Naive thymus-derived CD4-positive, alpha-beta T cell (primary cell): ENCODE measurements around the gene MYO1F. TPM values are rescaled to one million over a fixed set of nuclear protein-coding genes. Genes with fewer than 3 reads are reported as not detected.

Experiments used
- ATAC-seq: fragments of 150-1000 bp; cut with Tn5 transposase; 2 replicates; pipeline ENCODE4 v1.10.0; 2021; ENCODE audit warnings: mild to moderate bottlenecking, moderate library complexity
- CTCF ChIA-PET: fragments of 350-600 bp; sonication (Branson Sonifier 250); formaldehyde crosslinking; loops from one replicate; lab custom pipeline; 2021; ENCODE audit warnings: antibody characterized with exemption; lab: Charles Lee
- POLR2A ChIA-PET: fragments of 350-600 bp; sonication (Branson Sonifier 250); formaldehyde crosslinking; loops from one replicate; lab custom pipeline; 2021; ENCODE audit warnings: antibody characterized with exemption, inconsistent platforms; lab: Charles Lee
- DNase-seq, 9 donors: peaks; one replicate each; pipeline versions ENCODE4 v3.0.0 to v3.0.0-alpha.2; 2020 to 2022; ENCODE audit warnings: mixed read lengths in 1 of 9
- H3K27ac ChIP-seq: one replicate; pipeline ENCODE4 v1.7.0; 2013; ENCODE audit warnings: mild to moderate bottlenecking, low read depth, low read length, moderate library complexity
- H3K27me3 ChIP-seq, 2 donors: one replicate each; pipeline ENCODE4 v1.7.0; 2013; ENCODE audit warnings: low read length in 2 of 2, mild to moderate bottlenecking in 2 of 2, moderate library complexity in 2 of 2; ENCODE audit not compliant: control insufficient read depth in 2 of 2, insufficient read depth in 2 of 2
- H3K36me3 ChIP-seq, 3 experiments: 1 replicate in 2 of 3; 2 replicates in 1 of 3; pipeline ENCODE4 v1.7.0; 2013; ENCODE audit warnings: low read length in 3 of 3, mild to moderate bottlenecking in 3 of 3, moderate library complexity in 1 of 3; ENCODE audit not compliant: insufficient read depth in 3 of 3, control insufficient read depth in 2 of 3
- H3K4me1 ChIP-seq, 2 donors: one replicate each; pipeline ENCODE4 v1.7.0; 2013; ENCODE audit warnings: low read length in 2 of 2, mild to moderate bottlenecking in 2 of 2, moderate library complexity in 1 of 2; ENCODE audit not compliant: control insufficient read depth in 2 of 2, insufficient read depth in 2 of 2
- H3K4me3 ChIP-seq: 2 replicates; pipeline ENCODE4 v1.7.0; 2013; ENCODE audit warnings: mild to moderate bottlenecking, low read length
- H3K9me3 ChIP-seq, 3 experiments: 1 replicate in 2 of 3; 2 replicates in 1 of 3; pipeline ENCODE4 v1.7.0; 2013; ENCODE audit warnings: low read length in 3 of 3; ENCODE audit not compliant: control insufficient read depth in 2 of 3
- H3K27ac Mint-ChIP-seq, 9 donors: one replicate each; pipeline ENCODE4 v1.8.0; 2020 to 2022; ENCODE audit warnings: mixed read lengths in 9 of 9, mild to moderate bottlenecking in 8 of 9, moderate library complexity in 5 of 9, inconsistent platforms in 2 of 9
- H3K27me3 Mint-ChIP-seq, 5 donors: one replicate each; pipeline ENCODE4 v1.8.0; 2021 to 2022; ENCODE audit warnings: mixed read lengths in 5 of 5, mild to moderate bottlenecking in 1 of 5
- H3K36me3 Mint-ChIP-seq, 5 donors: one replicate each; pipeline ENCODE4 v1.8.0; 2020 to 2022; ENCODE audit warnings: mixed read lengths in 5 of 5, mild to moderate bottlenecking in 3 of 5, inconsistent platforms in 1 of 5
- H3K4me1 Mint-ChIP-seq, 7 donors: one replicate each; pipeline ENCODE4 v1.8.0; 2020 to 2022; ENCODE audit warnings: mixed read lengths in 7 of 7, mild to moderate bottlenecking in 3 of 7, inconsistent platforms in 1 of 7
- H3K4me3 Mint-ChIP-seq, 10 donors: one replicate each; pipeline ENCODE4 v1.8.0; 2020 to 2022; ENCODE audit warnings: mild to moderate bottlenecking in 10 of 10, mixed read lengths in 10 of 10, moderate library complexity in 6 of 10, inconsistent platforms in 2 of 10
- H3K9me3 Mint-ChIP-seq, 11 donors: one replicate each; pipeline ENCODE4 v1.8.0; 2020 to 2022; ENCODE audit warnings: mixed read lengths in 11 of 11, mild to moderate bottlenecking in 4 of 11, inconsistent platforms in 1 of 11, moderate library complexity in 1 of 11
- intact Hi-C, 2 donors: fragments of 100-400 bp; cut with micrococcal nuclease; formaldehyde crosslinking; loops; one replicate each; pipeline ENCODE4 v1.15.1; 2023
- polyA plus RNA-seq, 2 donors: library from polyadenylated mRNA; unstranded; fragments of 300-500 nt; fragmentation: Illumina TruSeq; gene quantifications; one replicate each; pipeline ENCODE4 v1.2.3, GENCODE V29; 2021
- total RNA-seq, 6 experiments: library from RNA in 5 of 6; stranded (reverse) in 5 of 6; gene quantifications; 1 replicate in 5 of 6; 2 replicates in 1 of 6; pipeline ENCODE4 v1.2.3 and lab custom pipeline; 2021 to 2026

The MYO1F gene
- total and polyA plus RNA-seq, 7 experiments from 2014 or later: 0.83 to 472 (median 26.7) TPM

- DNase-seq: no peak
- H3K4me3 Mint-ChIP-seq: no peak overlapping the region
- Histone ChIP-seq H3K27me3 (no peaks in the 10 kb centered on the region), H3K36me3 (peaks cover 0 to 25% (median 0%) of the 10 kb centered on the region in 3 experiments), H3K4me3 (no peak overlapping the region), H3K9me3 (no peaks in the 10 kb centered on the region), H3K27ac (no peak overlapping the region), H3K4me1 (peaks cover 31 to 35% of the 10 kb centered on the region in 2 donors)
- no peaks in the 10 kb centered on the region for H3K27me3 Mint-ChIP-seq
- H3K9me3 Mint-ChIP-seq: peaks cover 0 to 2% (median 0%) of the 10 kb centered on the region in 11 donors
- ChIA-PET POLR2A (interaction anchor here (0.6 to 1.0 kb wide), 3 partner anchors 52 to 66 kb away, joined by 3 to 5 read pairs (median 4); partner anchors contain the start of gene MYO1F), CTCF (interaction anchor here (2.9 kb wide), 1 partner anchor 69 kb away, joined by 22 read pairs; no protein-coding TSS in a partner anchor)
- H3K27ac Mint-ChIP-seq: no peak overlapping the region
- H3K36me3 Mint-ChIP-seq: peaks cover 0 to 16% (median 0%) of the 10 kb centered on the region in 5 donors
- H3K4me1 Mint-ChIP-seq: peaks cover 16 to 38% (median 30%) of the 10 kb centered on the region in 7 donors
- intact Hi-C loops: loop anchor here in 1 of 2 donors (10.0 kb wide), 1 partner anchor 1594 kb away; the partner anchor contains the start of genes ANGPTL6 and PPAN
- no peak for ATAC-seq
Observed at GRCh38 chr19:8510589-8511115, 66.6 kb downstream of the MYO1F start.

- peaks cover 5 to 25% (median 16%) of the 10 kb centered on the region in 7 donors for H3K4me1 Mint-ChIP-seq
- CTCF ChIA-PET: interaction anchor here (0.6 to 5.4 kb wide), 9 partner anchors 9 to 1747 kb away, joined by 3 to 70 read pairs (median 5); partner anchors contain the start of genes MARCHF2 and MYO1F
- H3K27ac Mint-ChIP-seq: peak overlapping the region; percentile 54 to 89 (median 84)
- Histone ChIP-seq H3K4me1 (peaks cover 5 to 15% of the 10 kb centered on the region in 2 donors), H3K4me3 (peak overlapping the region; percentile 75), H3K27ac (peak overlapping the region; percentile 76), H3K27me3 (no peaks in the 10 kb centered on the region), H3K36me3 (peaks cover 0 to 22% (median 0%) of the 10 kb centered on the region in 3 experiments), H3K9me3 (no peaks in the 10 kb centered on the region)
- DNase-seq (no peak), ATAC-seq (no peak)
- no peaks in the 10 kb centered on the region for H3K9me3 Mint-ChIP-seq
- intact Hi-C loops: loop anchor here (1.0 to 5.0 kb wide), 6 partner anchors 11 to 239 kb away; partner anchors contain the start of gene MARCHF2 (in 2 of the 2)
- H3K4me3 Mint-ChIP-seq: peak overlapping the region; percentile 64 to 97 (median 92)
- H3K27me3 Mint-ChIP-seq: no peaks in the 10 kb centered on the region
- POLR2A ChIA-PET: interaction anchor here (0.6 to 6.8 kb wide), 13 partner anchors 9 to 159 kb away, joined by 3 to 74 read pairs (median 4); partner anchors contain the start of genes MYO1F and ZNF414
- peaks cover 0 to 3% (median 0%) of the 10 kb centered on the region in 5 donors for H3K36me3 Mint-ChIP-seq
Observed at GRCh38 chr19:8506402-8506957, 70.8 kb downstream of the MYO1F start.

- Mint-ChIP-seq H3K27ac (peak overlapping the region; percentile 75 to 92 (median 86)), H3K27me3 (no peaks in the 10 kb centered on the region), H3K4me1 (peaks cover 9 to 29% (median 20%) of the 10 kb centered on the region in 7 donors), H3K4me3 (peak overlapping the region; percentile 88 to 97 (median 92)), H3K9me3 (no peaks in the 10 kb centered on the region), H3K36me3 (peaks cover 0 to 3% (median 0%) of the 10 kb centered on the region in 5 donors)
- ATAC-seq (peak; percentile 74), DNase-seq (peak; percentile 40 to 80 (median 65))
- Histone ChIP-seq H3K27ac (peak overlapping the region; percentile 76), H3K9me3 (no peaks in the 10 kb centered on the region), H3K36me3 (peaks cover 0 to 15% (median 0%) of the 10 kb centered on the region in 3 experiments), H3K4me1 (peaks cover 5 to 15% of the 10 kb centered on the region in 2 donors), H3K27me3 (no peaks in the 10 kb centered on the region), H3K4me3 (peak overlapping the region; percentile 75)
- intact Hi-C loops: loop anchor here (1.0 to 5.0 kb wide), 6 partner anchors 11 to 239 kb away; partner anchors contain the start of gene MARCHF2 (in 2 of the 2)
- ChIA-PET POLR2A (interaction anchor here (0.6 to 6.8 kb wide), 16 partner anchors 10 to 296 kb away, joined by 3 to 74 read pairs (median 4); partner anchors contain the start of genes MYO1F and ZNF414), CTCF (interaction anchor here (0.7 to 5.4 kb wide), 11 partner anchors 9 to 136 kb away, joined by 3 to 70 read pairs (median 5); partner anchors contain the start of genes MARCHF2 and MYO1F)
Observed at GRCh38 chr19:8505680-8506401, 71.4 kb downstream of the MYO1F start.

GRCh38 chr19:8504919-8505318 is 72.3 kb downstream of the MYO1F start:
- intact Hi-C loops: loop anchor here (1.0 to 5.0 kb wide), 3 partner anchors 18 to 238 kb away; no protein-coding TSS in a partner anchor
- H3K4me1 Mint-ChIP-seq: peaks cover 17 to 36% (median 28%) of the 10 kb centered on the region in 7 donors
- no peaks in the 10 kb centered on the region for H3K27me3 Mint-ChIP-seq
- H3K4me1 ChIP-seq: peaks cover 5 to 15% of the 10 kb centered on the region in 2 donors
- peak overlapping the region in 2 of 9 donors; percentile 6 to 14 for H3K27ac Mint-ChIP-seq
- peaks cover 0 to 3% (median 0%) of the 10 kb centered on the region in 5 donors for H3K36me3 Mint-ChIP-seq
- H3K27me3 ChIP-seq: no peaks in the 10 kb centered on the region
- H3K27ac ChIP-seq: no peak overlapping the region
- no peak overlapping the region for H3K4me3 ChIP-seq
- peaks cover 0 to 11% (median 0%) of the 10 kb centered on the region in 3 experiments for H3K36me3 ChIP-seq
- H3K4me3 Mint-ChIP-seq: peak overlapping the region; percentile 42 to 93 (median 71)
- ChIA-PET POLR2A (interaction anchor here (0.6 to 6.8 kb wide), 8 partner anchors 9 to 73 kb away, joined by 3 to 74 read pairs (median 8); partner anchors contain the start of genes MYO1F and ZNF414), CTCF (interaction anchor here (0.7 to 5.4 kb wide), 7 partner anchors 8 to 137 kb away, joined by 3 to 70 read pairs (median 4); partner anchors contain the start of gene MYO1F)
- no peaks in the 10 kb centered on the region for H3K9me3 ChIP-seq
- ATAC-seq (no peak), DNase-seq (no peak)
- H3K9me3 Mint-ChIP-seq: no peaks in the 10 kb centered on the region

GRCh38 chr19:8504171-8504570 is 73.1 kb downstream of the MYO1F start:
- Mint-ChIP-seq H3K27ac (peak overlapping the region in 3 of 9 donors; percentile 43 to 72 (median 46)), H3K9me3 (no peaks in the 10 kb centered on the region), H3K4me1 (peaks cover 17 to 36% (median 28%) of the 10 kb centered on the region in 7 donors), H3K4me3 (peak overlapping the region in 9 of 10 donors; percentile 27 to 64 (median 39)), H3K27me3 (no peaks in the 10 kb centered on the region), H3K36me3 (peaks cover 0 to 3% (median 0%) of the 10 kb centered on the region in 5 donors)
- Histone ChIP-seq H3K36me3 (peaks cover 0 to 5% (median 0%) of the 10 kb centered on the region in 3 experiments), H3K9me3 (no peaks in the 10 kb centered on the region), H3K27me3 (no peaks in the 10 kb centered on the region), H3K4me3 (no peak overlapping the region), H3K4me1 (peaks cover 5 to 15% of the 10 kb centered on the region in 2 donors), H3K27ac (no peak overlapping the region)
- ATAC-seq (peak; percentile 36), DNase-seq (no peak)
- CTCF ChIA-PET: interaction anchor here (0.7 to 5.4 kb wide), 2 partner anchors 9 to 75 kb away, joined by 3 to 70 read pairs; partner anchors contain the start of gene MYO1F
- POLR2A ChIA-PET: interaction anchor here (0.9 to 6.8 kb wide), 4 partner anchors 8 to 53 kb away, joined by 3 to 74 read pairs (median 10); partner anchors contain the start of gene ZNF414
- intact Hi-C loops: no loop called here
